Endodermal cell (in vitro differentiated cells): Measurements from ENCODE around the gene GSE1. TPM values are rescaled to one million over a fixed set of nuclear protein-coding genes. Genes with fewer than 3 reads are reported as not detected.
A peak's percentile ranks its signal among the peaks of the same experiment; 100 is the strongest.

Experiments used
- DNase-seq: peaks from one replicate; pipeline ENCODE4 v3.0.0-alpha.2; 2017
- H3K27ac ChIP-seq: 2 replicates; pipeline ENCODE4 v1.5.1; 2013; ENCODE audit warnings: mild to moderate bottlenecking, low read depth, low read length, moderate library complexity
- H3K27me3 ChIP-seq: 2 replicates; pipeline ENCODE4 v1.6.1; 2013; ENCODE audit warnings: mild to moderate bottlenecking, low read length, moderate library complexity; ENCODE audit not compliant: insufficient read depth, control insufficient read depth, poor library complexity, severe bottlenecking
- H3K36me3 ChIP-seq: 2 replicates; pipeline ENCODE4 v1.7.0; 2013; ENCODE audit warnings: mild to moderate bottlenecking, low read length, moderate library complexity; ENCODE audit not compliant: control insufficient read depth, insufficient read depth
- H3K4me1 ChIP-seq: one replicate; pipeline ENCODE4 v1.7.0; 2013; ENCODE audit warnings: low read length; ENCODE audit not compliant: control insufficient read depth, insufficient read depth
- H3K4me3 ChIP-seq: 2 replicates; pipeline ENCODE4 v1.5.1; 2013; ENCODE audit warnings: mild to moderate bottlenecking, low read length, moderate library complexity
- H3K9ac ChIP-seq: 2 replicates; pipeline ENCODE4 v1.6.1; 2013; ENCODE audit warnings: mild to moderate bottlenecking, low read length, moderate library complexity; ENCODE audit not compliant: poor library complexity, severe bottlenecking; ENCODE audit errors: extremely low read depth
- H3K9me3 ChIP-seq: 2 replicates; pipeline ENCODE4 v1.6.1; 2013; ENCODE audit warnings: mild to moderate bottlenecking, low read length, moderate library complexity; ENCODE audit not compliant: control insufficient read depth
- H3K27ac Mint-ChIP-seq: 2 replicates; pipeline ENCODE4 v1.8.0; 2020; ENCODE audit warnings: mixed read lengths
- H3K27me3 Mint-ChIP-seq: 2 replicates; pipeline ENCODE4 v1.8.0; 2021; ENCODE audit warnings: mild to moderate bottlenecking, mixed read lengths; ENCODE audit not compliant: insufficient read depth
- H3K36me3 Mint-ChIP-seq: 2 replicates; pipeline ENCODE4 v1.8.0; 2020; ENCODE audit warnings: low read depth, mixed read lengths
- H3K4me1 Mint-ChIP-seq: 2 replicates; pipeline ENCODE4 v1.8.0; 2020; ENCODE audit warnings: mixed read lengths
- H3K4me3 Mint-ChIP-seq: 2 replicates; pipeline ENCODE4 v1.8.0; 2020; ENCODE audit warnings: mild to moderate bottlenecking, moderate library complexity, mixed read lengths
- H3K9me3 Mint-ChIP-seq: 2 replicates; pipeline ENCODE4 v1.8.0; 2020; ENCODE audit warnings: mild to moderate bottlenecking, mixed read lengths
- WGBS, 2 experiments: methylation state at CpG; one replicate each; pipeline versions ENCODE4 v1.1.5 to v1.1.7; 2013; ENCODE audit warnings: missing lambda C conversion rate in 2 of 2, mixed read lengths in 1 of 2; ENCODE audit not compliant: insufficient coverage in 1 of 2, insufficient read length in 1 of 2; 5-methylcytosine and 5-hydroxymethylcytosine counted together
- total RNA-seq, 2 donors: library from RNA; stranded (reverse); fragmentation: NEBNext Ultra II Directional in 1 of 2; extraction: Animal tissue kit (Norgen Biotek cat#: 25700) in 1 of 2; gene quantifications; 2 replicates in 1 of 2; 3 replicates in 1 of 2; pipeline ENCODE4 v1.2.1, GENCODE V29; 2021
- TF ChIP-seq, protein P1 (sequence below): fragments of 200-600 bp; sonication (generic); conservative IDR thresholded peaks from 2 replicates; pipeline ENCODE4 v1.5.0; 2021; ENCODE audit warnings: antibody characterized with exemption, mild to moderate bottlenecking

The GSE1 gene
- total RNA-seq, 2 donors from 2014 or later: 108 to 128 TPM

- Mint-ChIP-seq H3K27ac (peak overlapping the region; percentile 20), H3K36me3 (peaks cover 72% of the 10 kb centered on the region), H3K4me1 (no peaks in the 10 kb centered on the region), H3K4me3 (no peak overlapping the region), H3K9me3 (no peaks in the 10 kb centered on the region), H3K27me3 (no peaks in the 10 kb centered on the region)
- 96 to 97% methylated on average over 3 to 4 of the region's 4 CpGs for WGBS, 2 experiments
- Histone ChIP-seq H3K27ac (no peak overlapping the region), H3K4me3 (no peak overlapping the region), H3K9ac (no peak overlapping the region), H3K27me3 (no peaks in the 10 kb centered on the region), H3K36me3 (peaks cover 76% of the 10 kb centered on the region), H3K4me1 (no peaks in the 10 kb centered on the region), H3K9me3 (no peaks in the 10 kb centered on the region)
- DNase-seq: no peak
- TF ChIP-seq, protein P1, sequence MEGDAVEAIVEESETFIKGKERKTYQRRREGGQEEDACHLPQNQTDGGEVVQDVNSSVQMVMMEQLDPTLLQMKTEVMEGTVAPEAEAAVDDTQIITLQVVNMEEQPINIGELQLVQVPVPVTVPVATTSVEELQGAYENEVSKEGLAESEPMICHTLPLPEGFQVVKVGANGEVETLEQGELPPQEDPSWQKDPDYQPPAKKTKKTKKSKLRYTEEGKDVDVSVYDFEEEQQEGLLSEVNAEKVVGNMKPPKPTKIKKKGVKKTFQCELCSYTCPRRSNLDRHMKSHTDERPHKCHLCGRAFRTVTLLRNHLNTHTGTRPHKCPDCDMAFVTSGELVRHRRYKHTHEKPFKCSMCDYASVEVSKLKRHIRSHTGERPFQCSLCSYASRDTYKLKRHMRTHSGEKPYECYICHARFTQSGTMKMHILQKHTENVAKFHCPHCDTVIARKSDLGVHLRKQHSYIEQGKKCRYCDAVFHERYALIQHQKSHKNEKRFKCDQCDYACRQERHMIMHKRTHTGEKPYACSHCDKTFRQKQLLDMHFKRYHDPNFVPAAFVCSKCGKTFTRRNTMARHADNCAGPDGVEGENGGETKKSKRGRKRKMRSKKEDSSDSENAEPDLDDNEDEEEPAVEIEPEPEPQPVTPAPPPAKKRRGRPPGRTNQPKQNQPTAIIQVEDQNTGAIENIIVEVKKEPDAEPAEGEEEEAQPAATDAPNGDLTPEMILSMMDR: no peak
Observed at GRCh38 chr16:85674418-85674755, 61.3 kb downstream of the GSE1 start.

- peaks cover 76% of the 10 kb centered on the region for H3K36me3 ChIP-seq
- DNase-seq: no peak
- H3K27me3 ChIP-seq: no peaks in the 10 kb centered on the region
- H3K4me3 Mint-ChIP-seq: no peak overlapping the region
- TF ChIP-seq, protein P1: no peak
- no peak overlapping the region for H3K27ac ChIP-seq
- no peaks in the 10 kb centered on the region for H3K9me3 Mint-ChIP-seq
- H3K36me3 Mint-ChIP-seq: peaks cover 71% of the 10 kb centered on the region
- no peaks in the 10 kb centered on the region for H3K4me1 Mint-ChIP-seq
- H3K27me3 Mint-ChIP-seq: no peaks in the 10 kb centered on the region
- peak overlapping the region; percentile 45 for H3K27ac Mint-ChIP-seq
- WGBS, 2 experiments: 84 to 88% methylated on average over 6 of the region's 6 CpGs
- H3K9me3 ChIP-seq: no peaks in the 10 kb centered on the region
- no peak overlapping the region for H3K4me3 ChIP-seq
- no peaks in the 10 kb centered on the region for H3K4me1 ChIP-seq
- H3K9ac ChIP-seq: no peak overlapping the region
Observed at GRCh38 chr16:85674828-85675227, 61.7 kb downstream of the GSE1 start.

- no peak overlapping the region for H3K4me3 Mint-ChIP-seq
- H3K27ac Mint-ChIP-seq: peak overlapping the region; percentile 44
- no peak overlapping the region for H3K4me3 ChIP-seq
- no peak overlapping the region for H3K27ac ChIP-seq
- no peaks in the 10 kb centered on the region for H3K4me1 Mint-ChIP-seq
- H3K27me3 Mint-ChIP-seq: no peaks in the 10 kb centered on the region
- no peak for DNase-seq
- no peaks in the 10 kb centered on the region for H3K27me3 ChIP-seq
- 75 to 81% methylated on average over 2 to 4 of the region's 4 CpGs for WGBS, 2 experiments
- TF ChIP-seq, protein P1: peak; percentile 73
- no peak overlapping the region for H3K9ac ChIP-seq
- H3K9me3 Mint-ChIP-seq: no peaks in the 10 kb centered on the region
- H3K36me3 ChIP-seq: peaks cover 76% of the 10 kb centered on the region
- no peaks in the 10 kb centered on the region for H3K4me1 ChIP-seq
- H3K36me3 Mint-ChIP-seq: peaks cover 67% of the 10 kb centered on the region
- no peaks in the 10 kb centered on the region for H3K9me3 ChIP-seq
Observed at GRCh38 chr16:85675251-85675874, 62.2 kb downstream of the GSE1 start.
